GM19468 (cell line): Measurements from ENCODE around the gene PLCB1.
"Not testable (repeated sequence)": the region's sequence is repeated elsewhere in the genome, so short reads cannot be mapped to it uniquely, and the experiment has no call there.

Source experiments
- ATAC-seq: cut with Tn5 transposase; IDR thresholded peaks from one replicate; pipeline ENCODE4 v1.9.1; 2021; ENCODE audit warnings: mild to moderate bottlenecking, moderate library complexity, moderate number of reproducible peaks; ENCODE audit not compliant: unreplicated experiment; ENCODE audit errors: extremely low read depth

The PLCB1 gene

GRCh38 chr20:8357703-8358102 lies 225.6 kb downstream of the PLCB1 start:
- no peak for ATAC-seq

GRCh38 chr20:8360035-8360434 lies 228.0 kb downstream of the PLCB1 start:
- no peak for ATAC-seq

GRCh38 chr20:8361006-8361652 lies 229.1 kb downstream of the PLCB1 start:
- no peak for ATAC-seq

GRCh38 chr20:8361779-8362178 lies 229.7 kb downstream of the PLCB1 start:
- ATAC-seq, result no peak

- ATAC-seq, result no peak
These were observed 230.4 kb downstream of the PLCB1 start for GRCh38 chr20:8362457-8362856.

- ATAC-seq, result no peak
These were observed 232.1 kb downstream of the PLCB1 start for GRCh38 chr20:8363970-8364733.

- ATAC-seq, result no peak
These were observed 232.6 kb downstream of the PLCB1 start for GRCh38 chr20:8364734-8365078.

- no peak for ATAC-seq
These were observed 233.6 kb downstream of the PLCB1 start for GRCh38 chr20:8365634-8366033.

GRCh38 chr20:8366303-8366923 lies 234.3 kb downstream of the PLCB1 start:
- no peak for ATAC-seq

GRCh38 chr20:8367689-8368088 lies 235.6 kb downstream of the PLCB1 start:
- ATAC-seq, result no peak

- ATAC-seq, result no peak
These were observed 236.6 kb downstream of the PLCB1 start for GRCh38 chr20:8368670-8369069.

GRCh38 chr20:8369311-8369710 lies 237.2 kb downstream of the PLCB1 start:
- no peak for ATAC-seq

- ATAC-seq, result no peak
These were observed 238.7 kb downstream of the PLCB1 start for GRCh38 chr20:8370774-8371173.

- no peak for ATAC-seq
These were observed 240.8 kb downstream of the PLCB1 start for GRCh38 chr20:8372824-8373380.

GRCh38 chr20:8373579-8373978 lies 241.5 kb downstream of the PLCB1 start:
- ATAC-seq, result no peak

- no peak for ATAC-seq
These were observed 243.8 kb downstream of the PLCB1 start for GRCh38 chr20:8375898-8376297.

GRCh38 chr20:8376940-8377339 lies 244.9 kb downstream of the PLCB1 start:
- ATAC-seq, result no peak

- ATAC-seq, result not testable (repeated sequence)
These were observed 247.1 kb downstream of the PLCB1 start for GRCh38 chr20:8379125-8379524.

- ATAC-seq, result no peak
These were observed 253.2 kb downstream of the PLCB1 start for GRCh38 chr20:8385247-8385646.

- ATAC-seq, result no peak
These were observed 254.9 kb downstream of the PLCB1 start for GRCh38 chr20:8386991-8387390.

GRCh38 chr20:8388141-8388540 lies 256.1 kb downstream of the PLCB1 start:
- no peak for ATAC-seq
